Activated CD8-positive, alpha-beta memory T cell treated with anti-CD3 and anti-CD28 coated beads for 24 hours (primary cell): ENCODE data around the gene PPIP5K2.
"Not testable (repeated sequence)": the region's sequence is repeated elsewhere in the genome, so short reads cannot be mapped to it uniquely, and the experiment has no call there.

ENCODE experiments used
- DNase-seq: peaks from one replicate; pipeline ENCODE4 v3.0.0-alpha.2; 2020

PPIP5K2 gene

GRCh38 chr5:103126557-103126956 lies 6.5 kb downstream of the PPIP5K2 start:
- no peak for DNase-seq

- DNase-seq = no peak
These were observed 7.3 kb downstream of the PPIP5K2 start for GRCh38 chr5:103127292-103127817.

- DNase-seq = no peak
These were observed 8.1 kb downstream of the PPIP5K2 start for GRCh38 chr5:103128202-103128601.

GRCh38 chr5:103132684-103133083 lies 12.6 kb downstream of the PPIP5K2 start:
- no peak for DNase-seq

- DNase-seq = no peak
These were observed 13.1 kb downstream of the PPIP5K2 start for GRCh38 chr5:103133231-103133630.

GRCh38 chr5:103135461-103135860 lies 15.4 kb downstream of the PPIP5K2 start:
- no peak for DNase-seq

GRCh38 chr5:103138202-103138690 lies 18.1 kb downstream of the PPIP5K2 start:
- no peak for DNase-seq

- DNase-seq = peak; percentile 88
These were observed 19.3 kb downstream of the PPIP5K2 start for GRCh38 chr5:103139264-103139865.

- not testable (repeated sequence) for DNase-seq
These were observed 22.0 kb downstream of the PPIP5K2 start for GRCh38 chr5:103142132-103142531.

GRCh38 chr5:103145196-103145595 lies 25.1 kb downstream of the PPIP5K2 start:
- DNase-seq = no peak

GRCh38 chr5:103148213-103148612 lies 28.1 kb downstream of the PPIP5K2 start:
- DNase-seq = no peak

- DNase-seq = no peak
These were observed 31.1 kb downstream of the PPIP5K2 start for GRCh38 chr5:103151156-103151555.

GRCh38 chr5:103166706-103167105 lies 46.6 kb downstream of the PPIP5K2 start:
- no peak for DNase-seq

- no peak for DNase-seq
These were observed 54.0 kb downstream of the PPIP5K2 start for GRCh38 chr5:103174147-103174546.

GRCh38 chr5:103177543-103177942 lies 57.4 kb downstream of the PPIP5K2 start:
- no peak for DNase-seq

- DNase-seq = no peak
These were observed 58.1 kb downstream of the PPIP5K2 start for GRCh38 chr5:103178167-103178566.

- DNase-seq = no peak
These were observed 66.1 kb downstream of the PPIP5K2 start for GRCh38 chr5:103186152-103186551.

GRCh38 chr5:103188436-103188835 lies 68.3 kb downstream of the PPIP5K2 start:
- no peak for DNase-seq

- no peak for DNase-seq
These were observed 83.1 kb downstream of the PPIP5K2 start for GRCh38 chr5:103203226-103203625.

- not testable (repeated sequence) for DNase-seq
These were observed 84.9 kb downstream of the PPIP5K2 start for GRCh38 chr5:103204990-103205389.

- DNase-seq = no peak
These were observed 86.0 kb downstream of the PPIP5K2 start for GRCh38 chr5:103205991-103206700.

- DNase-seq = no peak
These were observed 86.9 kb downstream of the PPIP5K2 start for GRCh38 chr5:103207011-103207410.

GRCh38 chr5:103207653-103208052 lies 87.6 kb downstream of the PPIP5K2 start:
- no peak for DNase-seq

- no peak for DNase-seq
These were observed 88.4 kb downstream of the PPIP5K2 start for GRCh38 chr5:103208460-103208859.
